Measurements from ENCODE around the gene NUP88.

The NUP88 gene

DNA sequence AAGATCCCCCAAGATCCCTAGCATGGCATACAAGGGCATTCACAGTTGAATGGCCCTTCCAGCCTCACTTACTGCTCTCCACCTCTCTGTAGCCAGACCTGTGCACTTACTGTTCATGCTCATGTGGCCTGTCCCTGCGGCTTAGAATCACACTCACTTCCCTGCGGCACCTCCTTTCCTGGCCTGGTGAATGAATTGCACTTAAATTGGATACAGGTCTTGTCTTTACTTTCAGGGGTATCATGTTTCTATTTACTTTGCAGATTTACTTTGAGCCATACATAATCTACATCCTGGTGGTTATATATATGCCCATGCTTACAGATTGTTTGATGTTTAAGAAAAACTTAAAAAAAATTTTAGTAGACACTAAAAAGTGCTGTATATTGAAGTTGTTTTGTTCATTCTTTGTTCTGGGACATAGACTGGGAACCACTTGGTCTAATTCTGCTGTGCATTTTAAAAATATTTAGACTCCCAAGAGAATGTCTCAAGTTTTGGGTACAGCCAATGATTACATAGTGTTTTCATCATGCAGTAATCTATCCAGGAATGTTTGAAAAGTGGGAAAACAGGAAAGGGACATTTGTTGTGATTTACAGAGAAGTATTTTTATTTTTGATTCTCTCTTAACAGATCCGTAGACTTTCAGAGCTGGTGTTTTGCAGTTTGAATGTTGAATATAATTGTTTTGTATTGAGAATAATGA, 63.9 kb downstream of the NUP88 start:
- no peak for DNase-seq (ENCODE audit: low read depth in 2 of 2)

DNA sequence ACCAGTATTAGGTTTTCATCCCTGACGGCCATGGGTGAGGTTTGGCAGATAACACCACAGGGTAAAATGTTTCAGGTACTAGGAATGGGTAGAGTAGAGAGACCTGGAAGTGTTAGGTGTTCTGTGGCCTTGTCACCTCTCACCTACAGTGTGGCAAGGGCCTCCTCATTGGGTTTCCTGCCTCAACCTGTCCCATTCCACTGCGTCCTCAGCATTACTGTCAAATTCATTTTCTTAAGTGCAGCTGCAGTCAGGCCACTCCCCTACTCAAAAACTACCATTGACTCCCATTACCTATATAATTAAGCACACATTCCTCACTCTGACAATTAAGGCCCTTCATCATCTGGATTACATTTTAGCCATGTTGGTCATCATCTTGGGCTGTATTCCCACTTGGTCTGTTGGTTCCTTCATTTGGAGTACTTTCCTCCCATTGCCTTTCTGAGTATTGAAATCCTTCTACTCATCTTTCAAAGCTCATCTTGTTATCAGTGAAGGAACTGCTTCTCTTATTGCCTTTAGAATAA, 64.5 kb downstream of the NUP88 start:
- no peak for DNase-seq (ENCODE audit: low read depth in 2 of 2)

DNA sequence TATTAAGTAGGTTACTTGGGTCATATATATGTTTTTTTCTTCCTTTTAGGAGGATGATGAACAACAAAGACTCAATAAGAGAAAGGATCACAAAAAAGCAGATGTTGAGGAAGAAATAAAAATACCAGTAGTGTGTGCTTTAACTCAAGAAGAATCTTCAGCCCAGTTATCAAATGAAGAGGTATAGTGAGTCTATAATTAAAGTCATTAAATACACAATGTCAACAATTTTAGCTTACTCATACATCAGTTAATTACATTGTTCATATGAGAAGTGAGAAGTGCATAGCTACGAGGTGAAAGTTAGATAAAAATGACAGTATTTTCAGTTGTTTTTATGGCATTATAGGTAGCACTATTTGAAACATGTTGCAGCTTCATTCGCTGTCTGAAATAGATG, 65.2 kb downstream of the NUP88 start:
- no peak for DNase-seq (ENCODE audit: low read depth in 2 of 2)

DNA sequence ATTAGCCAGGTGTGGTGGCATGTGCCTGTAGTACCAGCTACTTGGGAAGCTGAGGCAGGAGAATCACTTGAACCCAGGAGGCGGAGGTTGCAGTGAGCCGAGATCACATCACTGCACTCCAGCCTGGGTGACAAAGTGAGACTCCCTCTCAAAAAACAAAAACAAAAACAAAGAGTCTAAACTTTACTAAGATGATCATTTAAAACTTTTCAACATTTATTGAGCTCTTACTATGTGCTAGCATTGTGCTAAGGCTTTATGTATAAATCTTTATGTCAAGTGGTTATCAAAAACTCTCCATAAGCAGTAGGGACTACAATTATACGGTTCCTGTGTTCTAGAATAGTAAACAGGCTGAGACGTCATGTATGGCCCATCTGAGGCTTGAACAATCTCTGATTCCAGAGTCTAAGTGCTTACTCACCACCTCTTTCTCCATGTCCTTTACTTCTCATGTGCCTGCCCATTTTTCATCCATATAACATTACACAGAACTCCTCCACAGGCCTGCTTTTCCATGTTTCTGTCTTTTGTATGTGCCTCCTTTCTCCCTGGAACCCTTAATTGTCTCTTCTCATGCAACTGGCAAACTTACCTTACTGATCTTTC, 66.7 kb downstream of the NUP88 start:
- DNase-seq (ENCODE audit: low read depth in 2 of 2): no peak

DNA sequence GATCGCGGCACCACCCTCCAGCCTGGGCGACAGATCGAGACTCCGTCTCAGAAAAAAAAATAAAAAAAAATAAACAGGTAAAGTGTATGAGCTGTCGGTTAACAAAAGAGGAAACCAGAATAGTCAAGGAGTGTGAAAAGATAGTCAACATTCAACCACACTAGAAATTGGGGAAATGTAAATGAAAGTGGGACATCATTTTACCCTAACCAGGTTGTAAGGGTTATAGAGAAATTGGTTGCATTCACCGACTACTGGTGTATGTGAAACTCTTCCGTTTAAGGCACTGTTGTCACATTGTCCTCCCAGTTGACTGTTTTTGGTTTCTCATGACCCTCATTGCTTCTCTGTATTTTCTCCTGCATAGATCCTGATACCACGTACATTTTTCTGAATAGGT, 74.5 kb downstream of the NUP88 start:
- DNase-seq (ENCODE audit: low read depth in 2 of 2): no peak

All from fibroblast of skin of left biceps (primary cell).